Measurements from ENCODE around the gene TFEB. TPM values are rescaled to one million over a fixed set of nuclear protein-coding genes. Genes with fewer than 3 reads are reported as not detected.
"Not testable (repeated sequence)": the region's sequence is repeated elsewhere in the genome, so short reads cannot be mapped to it uniquely, and the experiment has no call there.

Gene TFEB
- total and polyA plus RNA-seq, 2 donors (not counting 1 experiment from before 2014, with no cell fraction given) = 1.9 to 7.6 TPM

- H3K79me2 ChIP-seq (ENCODE audit: control insufficient read depth, insufficient read depth, low read length) = no peaks in the 10 kb centered on the region
- peak; percentile 76 to 78 for DNase-seq (ENCODE audit: low read depth in 2 of 2)
- peak overlapping the region; percentile 47 for H3K27ac ChIP-seq (ENCODE audit: insufficient read depth, low read length)
- peaks cover 2% of the 10 kb centered on the region for H3K36me3 ChIP-seq (ENCODE audit: control insufficient read depth, insufficient read depth, low read length)
- H3K9me3 ChIP-seq (ENCODE audit: control insufficient read depth, insufficient read depth, low read depth, low read length) = no peaks in the 10 kb centered on the region
- no peak for TF ChIP-seq CTCF (conservative IDR thresholded peaks at IDR 0.05 in 1 of 2, IDR thresholded peaks at IDR 0.05 in 1 of 2; ENCODE audit: low read depth in 1 of 2, low read length in 2 of 2)
- no peak for TF ChIP-seq EZH2 (IDR thresholded peaks at IDR 0.05; ENCODE audit: low read length, missing control alignments)
- H3K27me3 ChIP-seq (ENCODE audit: control insufficient read depth, insufficient read depth, low read length) = no peaks in the 10 kb centered on the region
- H4K20me1 ChIP-seq (ENCODE audit: control insufficient read depth, extremely low read depth, insufficient read depth, low read length) = no peaks in the 10 kb centered on the region
- H3K4me1 ChIP-seq (ENCODE audit: control insufficient read depth, extremely low read depth, insufficient read depth, low read length) = peaks cover 5% of the 10 kb centered on the region
- H3K4me3 ChIP-seq (replicated peaks in 1 of 4; ENCODE audit: control extremely low read depth in 1 of 4, insufficient read depth in 1 of 4, low read depth in 3 of 4, low read length in 4 of 4) = no peak overlapping the region
- peak overlapping the region; percentile 63 for H2AFZ ChIP-seq (ENCODE audit: low read length)
- H3K9ac ChIP-seq (ENCODE audit: insufficient read depth, low read length) = peak overlapping the region; percentile 8
- H3K4me2 ChIP-seq (ENCODE audit: extremely low read depth, insufficient read depth, low read length) = no peak overlapping the region
Measured at GRCh38 chr6:41767112-41767833, 31.9 kb upstream of the TFEB start.

- not testable (repeated sequence) for H3K4me2 ChIP-seq (ENCODE audit: extremely low read depth, insufficient read depth, low read length); H3K9me3 ChIP-seq (ENCODE audit: control insufficient read depth, insufficient read depth, low read depth, low read length); H4K20me1 ChIP-seq (ENCODE audit: control insufficient read depth, extremely low read depth, insufficient read depth, low read length); H3K4me3 ChIP-seq (replicated peaks in 1 of 4; ENCODE audit: control extremely low read depth in 1 of 4, insufficient read depth in 1 of 4, low read depth in 3 of 4, low read length in 4 of 4); H3K9ac ChIP-seq (ENCODE audit: insufficient read depth, low read length); DNase-seq (ENCODE audit: low read depth in 2 of 2); H3K27me3 ChIP-seq (ENCODE audit: control insufficient read depth, insufficient read depth, low read length); H3K79me2 ChIP-seq (ENCODE audit: control insufficient read depth, insufficient read depth, low read length); H3K36me3 ChIP-seq (ENCODE audit: control insufficient read depth, insufficient read depth, low read length); H3K4me1 ChIP-seq (ENCODE audit: control insufficient read depth, extremely low read depth, insufficient read depth, low read length); H2AFZ ChIP-seq (ENCODE audit: low read length); H3K27ac ChIP-seq (ENCODE audit: insufficient read depth, low read length)
Measured at GRCh38 chr6:41766043-41766664, 30.7 kb upstream of the TFEB start.

GRCh38 chr6:41763470-41763869 is 28.1 kb upstream of the TFEB start:
- Histone ChIP-seq H3K4me2 (ENCODE audit: extremely low read depth, insufficient read depth, low read length) (no peak overlapping the region), H3K4me1 (ENCODE audit: control insufficient read depth, extremely low read depth, insufficient read depth, low read length) (peaks cover 5% of the 10 kb centered on the region), H3K79me2 (ENCODE audit: control insufficient read depth, insufficient read depth, low read length) (no peaks in the 10 kb centered on the region), H3K36me3 (ENCODE audit: control insufficient read depth, insufficient read depth, low read length) (no peaks in the 10 kb centered on the region), H3K9me3 (ENCODE audit: control insufficient read depth, insufficient read depth, low read depth, low read length) (no peaks in the 10 kb centered on the region), H3K27me3 (ENCODE audit: control insufficient read depth, insufficient read depth, low read length) (no peaks in the 10 kb centered on the region), H3K27ac (ENCODE audit: insufficient read depth, low read length) (no peak overlapping the region), H3K4me3 (replicated peaks in 1 of 4; ENCODE audit: control extremely low read depth in 1 of 4, insufficient read depth in 1 of 4, low read depth in 3 of 4, low read length in 4 of 4) (no peak overlapping the region), H4K20me1 (ENCODE audit: control insufficient read depth, extremely low read depth, insufficient read depth, low read length) (no peaks in the 10 kb centered on the region), H2AFZ (ENCODE audit: low read length) (no peak overlapping the region), H3K9ac (ENCODE audit: insufficient read depth, low read length) (no peak overlapping the region)
- DNase-seq (ENCODE audit: low read depth in 2 of 2) = no peak
- TF ChIP-seq CTCF (conservative IDR thresholded peaks at IDR 0.05 in 1 of 2, IDR thresholded peaks at IDR 0.05 in 1 of 2; ENCODE audit: low read depth in 1 of 2, low read length in 2 of 2) (no peak), EZH2 (IDR thresholded peaks at IDR 0.05; ENCODE audit: low read length, missing control alignments) (no peak)
